Measurements from ENCODE around the gene NCAN.

NCAN gene

DNA sequence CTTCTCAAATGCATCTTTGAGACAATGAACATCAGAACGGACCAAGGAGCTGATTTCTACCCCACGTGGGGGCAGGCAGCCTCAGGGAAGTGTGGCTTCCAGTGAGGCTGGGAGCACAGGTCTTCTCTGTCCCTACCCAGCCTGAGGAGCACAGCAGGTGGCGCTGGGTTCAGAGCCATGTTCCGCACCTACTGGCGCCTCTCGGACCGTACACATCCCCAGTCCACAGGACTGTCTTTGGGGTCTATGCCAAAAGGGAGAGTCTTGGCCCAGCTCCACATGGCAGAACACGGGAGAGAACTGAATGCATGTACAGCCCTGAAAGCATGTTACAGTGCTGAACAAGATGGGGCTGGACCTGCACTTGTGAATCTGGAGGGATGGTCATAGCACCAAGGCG, 86.0 kb downstream of the NCAN start:
- no peak for DNase-seq

DNA sequence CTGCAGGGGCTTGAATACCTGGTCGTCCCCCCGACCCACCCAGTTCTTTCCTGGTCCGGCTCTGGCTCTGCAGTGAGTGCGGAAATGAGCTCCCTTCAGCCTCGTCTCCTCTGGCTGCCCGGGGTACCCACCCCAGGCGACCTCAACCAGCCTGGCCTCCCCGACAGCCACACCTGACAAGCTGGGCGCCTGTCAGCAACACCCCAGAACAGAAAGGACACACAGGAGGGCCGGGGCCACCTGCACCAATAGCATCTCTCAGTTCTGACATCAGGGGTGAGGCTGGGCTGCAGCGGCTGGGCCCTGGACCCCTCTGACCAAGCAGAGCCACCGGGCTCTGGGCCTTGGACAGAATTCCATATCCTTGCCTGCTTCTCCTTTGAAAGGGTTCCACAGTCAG, 88.9 kb downstream of the NCAN start:
- no peak for DNase-seq
